Central memory CD8-positive, alpha-beta T cell (primary cell): ENCODE results near the gene FBXW8.

Source experiments
- ATAC-seq: fragments of 150-1000 bp; cut with Tn5 transposase; replicated peaks from 2 replicates; pipeline ENCODE4 v1.10.0; 2022; ENCODE audit warnings: mild to moderate bottlenecking, moderate FRiP score, moderate number of reproducible peaks; ENCODE audit not compliant: poor library complexity, severe bottlenecking; ENCODE audit errors: extremely low read depth
- DNase-seq, 2 donors: peaks; one replicate each; pipeline ENCODE4 v3.0.0; 2021; ENCODE audit warnings: low spot score in 2 of 2
- H3K27ac Mint-ChIP-seq: one replicate; pipeline ENCODE4 v1.8.0; 2022; ENCODE audit warnings: low read depth, mild to moderate bottlenecking, moderate library complexity, mixed read lengths
- H3K27me3 Mint-ChIP-seq: one replicate; pipeline ENCODE4 v1.8.0; 2022; ENCODE audit warnings: mixed read lengths
- H3K36me3 Mint-ChIP-seq: one replicate; pipeline ENCODE4 v1.8.0; 2022; ENCODE audit warnings: mild to moderate bottlenecking, moderate library complexity, mixed read lengths; ENCODE audit not compliant: insufficient read depth
- H3K4me1 Mint-ChIP-seq: one replicate; pipeline ENCODE4 v1.8.0; 2022; ENCODE audit warnings: mixed read lengths
- H3K4me3 Mint-ChIP-seq: one replicate; pipeline ENCODE4 v1.8.0; 2022; ENCODE audit warnings: mild to moderate bottlenecking, moderate library complexity, mixed read lengths
- H3K9me3 Mint-ChIP-seq: one replicate; pipeline ENCODE4 v1.8.0; 2022; ENCODE audit warnings: mixed read lengths

Gene FBXW8

DNA sequence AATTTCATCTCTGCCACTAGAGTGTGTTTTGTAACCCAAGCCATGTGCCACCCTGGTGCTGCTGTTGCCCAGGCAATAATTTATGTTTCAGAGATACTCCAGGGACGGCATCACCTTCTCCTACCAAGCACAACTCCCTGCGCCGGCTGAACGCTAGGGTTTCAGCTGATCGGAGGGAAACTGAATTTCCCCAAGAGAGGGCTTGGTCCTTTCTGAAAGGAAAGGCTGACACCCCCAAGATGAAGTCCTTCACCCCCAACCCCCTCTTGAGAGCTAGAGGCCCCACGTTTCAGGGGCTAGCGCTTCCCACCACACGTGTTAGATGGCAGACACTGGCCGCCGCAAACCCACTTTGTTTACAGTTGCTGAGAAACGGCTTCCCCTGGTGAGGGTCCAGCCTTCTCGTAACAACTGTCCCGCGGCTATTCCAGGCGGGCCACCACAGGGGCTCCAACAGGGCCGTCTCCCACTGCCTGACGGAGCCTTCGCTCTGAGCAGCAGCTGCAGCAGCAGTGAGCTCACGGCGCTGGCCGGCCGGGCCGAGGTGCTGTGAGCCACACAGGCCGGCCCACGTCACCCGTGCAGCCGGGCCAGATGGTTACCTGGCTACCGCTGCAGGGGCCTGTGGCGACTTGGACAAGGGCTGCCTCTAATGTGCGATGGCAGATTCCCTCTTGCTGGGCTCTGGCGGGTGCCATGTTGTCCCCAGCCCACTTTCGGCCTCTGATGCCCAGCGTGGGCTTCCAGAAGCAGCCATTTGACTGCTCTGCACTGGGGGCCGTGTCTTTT lies 122.0 kb downstream of the FBXW8 start:
- no peak for DNase-seq
- H3K27me3 Mint-ChIP-seq: no peaks in the 10 kb centered on the region
- no peak overlapping the region for H3K4me3 Mint-ChIP-seq
- peaks cover 8% of the 10 kb centered on the region for H3K36me3 Mint-ChIP-seq
- no peaks in the 10 kb centered on the region for H3K9me3 Mint-ChIP-seq
- no peak for ATAC-seq
- no peak overlapping the region for H3K27ac Mint-ChIP-seq
- no peaks in the 10 kb centered on the region for H3K4me1 Mint-ChIP-seq

GRCh38 chr12:117033382-117034221 lies 122.9 kb downstream of the FBXW8 start:
- Mint-ChIP-seq H3K36me3 (peaks cover 9% of the 10 kb centered on the region), H3K4me1 (no peaks in the 10 kb centered on the region), H3K27me3 (no peaks in the 10 kb centered on the region), H3K27ac (no peak overlapping the region), H3K4me3 (no peak overlapping the region), H3K9me3 (no peaks in the 10 kb centered on the region)
- DNase-seq (no peak), ATAC-seq (no peak)

- Mint-ChIP-seq H3K9me3 (no peaks in the 10 kb centered on the region), H3K4me3 (no peak overlapping the region), H3K27ac (no peak overlapping the region), H3K36me3 (peaks cover 9% of the 10 kb centered on the region), H3K27me3 (no peaks in the 10 kb centered on the region), H3K4me1 (no peaks in the 10 kb centered on the region)
- no peak for DNase-seq
- no peak for ATAC-seq
Observed at GRCh38 chr12:117034249-117034648, 123.5 kb downstream of the FBXW8 start.

GRCh38 chr12:117034701-117035151 lies 124.0 kb downstream of the FBXW8 start:
- ATAC-seq (no peak), DNase-seq (no peak)
- Mint-ChIP-seq H3K9me3 (no peaks in the 10 kb centered on the region), H3K27ac (no peak overlapping the region), H3K4me3 (no peak overlapping the region), H3K27me3 (no peaks in the 10 kb centered on the region), H3K4me1 (no peaks in the 10 kb centered on the region), H3K36me3 (peaks cover 9% of the 10 kb centered on the region)

- H3K4me3 Mint-ChIP-seq: no peak overlapping the region
- peaks cover 6% of the 10 kb centered on the region for H3K36me3 Mint-ChIP-seq
Observed at GRCh38 chr12:117035287-117035686, 124.5 kb downstream of the FBXW8 start.

GRCh38 chr12:117036046-117036445 lies 125.3 kb downstream of the FBXW8 start:
- Mint-ChIP-seq H3K27me3 (no peaks in the 10 kb centered on the region), H3K36me3 (peaks cover 3% of the 10 kb centered on the region), H3K27ac (no peak overlapping the region), H3K4me1 (no peaks in the 10 kb centered on the region), H3K9me3 (no peaks in the 10 kb centered on the region), H3K4me3 (no peak overlapping the region)
- DNase-seq (no peak), ATAC-seq (no peak)

More at GRCh38 chr12:117035287-117035686, 124.5 kb downstream of the FBXW8 start:
- Mint-ChIP-seq H3K27me3 (no peaks in the 10 kb centered on the region), H3K27ac (no peak overlapping the region), H3K9me3 (no peaks in the 10 kb centered on the region), H3K4me1 (no peaks in the 10 kb centered on the region)
- no peak for DNase-seq
- no peak for ATAC-seq

DNA sequence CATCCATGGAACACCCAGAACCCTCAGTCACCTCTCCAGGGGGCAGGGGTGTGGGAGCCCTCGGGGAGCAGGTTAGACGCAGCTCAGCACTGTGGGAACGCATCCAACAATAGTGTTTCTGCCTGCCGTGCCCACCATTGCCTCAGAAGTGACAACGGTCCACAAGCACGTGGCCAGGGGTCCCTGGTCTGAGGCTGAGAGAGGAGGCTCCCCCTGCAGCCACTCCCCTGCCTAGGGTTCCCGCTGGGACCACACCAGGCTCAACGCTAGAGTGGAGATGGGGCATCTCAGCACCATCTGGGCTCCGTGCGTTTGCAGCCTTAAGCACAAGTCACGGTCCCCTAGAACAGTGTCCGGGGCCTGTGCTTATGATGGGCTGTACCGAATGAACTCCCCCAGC lies 125.8 kb downstream of the FBXW8 start:
- peaks cover 3% of the 10 kb centered on the region for H3K36me3 Mint-ChIP-seq
- H3K4me1 Mint-ChIP-seq: no peaks in the 10 kb centered on the region
- no peak for DNase-seq
- H3K9me3 Mint-ChIP-seq: no peaks in the 10 kb centered on the region
- H3K27me3 Mint-ChIP-seq: no peaks in the 10 kb centered on the region
- no peak overlapping the region for H3K4me3 Mint-ChIP-seq
- H3K27ac Mint-ChIP-seq: no peak overlapping the region
- ATAC-seq: no peak

DNA sequence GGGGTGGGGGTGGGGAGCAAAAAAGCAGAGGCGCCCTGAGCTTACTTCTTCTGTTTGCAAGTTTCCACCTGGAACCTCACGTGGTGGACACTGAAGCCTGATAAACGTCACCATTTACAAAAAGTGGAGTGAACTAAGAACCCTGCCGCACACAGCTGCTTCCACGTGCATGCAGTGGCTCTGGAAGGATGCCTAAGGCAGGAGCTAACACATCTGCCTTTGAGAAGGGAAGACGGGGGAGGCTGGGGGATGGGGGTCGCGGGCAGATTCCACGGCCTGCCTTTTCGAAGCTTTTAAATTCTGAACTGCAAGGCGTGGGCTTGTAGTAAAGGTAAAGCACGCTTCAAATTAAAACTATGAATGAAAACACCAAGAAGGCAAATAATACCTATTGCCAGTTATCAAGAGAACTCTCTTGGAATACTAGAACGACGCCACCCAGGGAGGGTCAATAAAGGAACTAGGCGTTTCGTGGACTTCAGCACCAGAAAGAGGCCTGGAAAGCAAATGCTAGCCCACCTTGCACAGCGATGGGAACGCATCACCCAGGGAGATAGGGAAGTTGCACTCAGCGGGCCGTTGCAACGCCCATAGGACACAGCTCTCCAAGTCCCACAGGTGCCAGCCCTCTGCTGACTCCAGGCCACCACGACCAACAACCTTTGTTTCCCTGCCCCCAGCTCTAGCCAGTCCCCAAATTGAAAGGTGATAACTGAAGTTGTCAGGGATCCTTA lies 126.7 kb downstream of the FBXW8 start:
- no peak overlapping the region for H3K27ac Mint-ChIP-seq
- H3K4me1 Mint-ChIP-seq: no peaks in the 10 kb centered on the region
- peaks cover 2% of the 10 kb centered on the region for H3K36me3 Mint-ChIP-seq
- DNase-seq (no peak), ATAC-seq (no peak)
- H3K9me3 Mint-ChIP-seq: no peaks in the 10 kb centered on the region
- H3K4me3 Mint-ChIP-seq: no peak overlapping the region
- no peaks in the 10 kb centered on the region for H3K27me3 Mint-ChIP-seq

DNA sequence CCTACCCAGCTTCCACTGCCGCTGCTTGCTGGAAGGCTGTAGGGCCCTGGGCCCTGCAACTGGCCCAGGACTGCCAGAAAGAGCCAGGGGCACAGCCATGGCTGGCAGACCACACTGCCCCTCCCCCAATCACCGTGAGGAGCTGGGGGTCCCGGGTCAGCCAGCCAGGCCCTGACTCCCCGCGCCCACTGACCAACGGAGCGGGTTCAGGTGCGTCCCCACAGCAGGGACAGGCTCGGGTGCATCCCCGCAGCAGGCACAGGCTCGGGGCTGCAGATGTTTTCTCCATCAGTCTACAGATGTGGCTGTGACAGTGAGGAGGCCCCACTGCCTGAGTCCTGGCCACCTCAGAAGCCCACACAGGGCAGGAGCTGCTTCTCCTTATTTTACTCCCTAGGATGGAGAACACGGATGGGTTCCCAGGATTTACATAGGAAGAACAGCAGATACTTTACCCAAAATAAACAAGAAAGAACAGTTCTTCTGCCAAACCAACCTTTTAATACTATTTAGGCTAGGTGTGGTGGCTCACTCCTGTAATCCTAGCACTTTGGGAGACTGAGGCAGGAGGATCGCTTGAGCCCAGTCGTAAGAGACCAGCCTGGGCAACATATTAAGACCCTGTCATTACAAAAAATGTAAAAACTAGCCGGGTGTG lies 127.4 kb downstream of the FBXW8 start:
- H3K27ac Mint-ChIP-seq: no peak overlapping the region
- H3K4me1 Mint-ChIP-seq: no peaks in the 10 kb centered on the region
- DNase-seq (no peak), ATAC-seq (no peak)
- peaks cover 3% of the 10 kb centered on the region for H3K36me3 Mint-ChIP-seq
- no peaks in the 10 kb centered on the region for H3K27me3 Mint-ChIP-seq
- no peak overlapping the region for H3K4me3 Mint-ChIP-seq
- H3K9me3 Mint-ChIP-seq: no peaks in the 10 kb centered on the region

- Mint-ChIP-seq H3K9me3 (no peaks in the 10 kb centered on the region), H3K4me1 (no peaks in the 10 kb centered on the region), H3K4me3 (no peak overlapping the region), H3K36me3 (peaks cover 3% of the 10 kb centered on the region), H3K27ac (no peak overlapping the region), H3K27me3 (no peaks in the 10 kb centered on the region)
- no peak for DNase-seq
- no peak for ATAC-seq
Observed at GRCh38 chr12:117038919-117039318, 128.2 kb downstream of the FBXW8 start.

DNA sequence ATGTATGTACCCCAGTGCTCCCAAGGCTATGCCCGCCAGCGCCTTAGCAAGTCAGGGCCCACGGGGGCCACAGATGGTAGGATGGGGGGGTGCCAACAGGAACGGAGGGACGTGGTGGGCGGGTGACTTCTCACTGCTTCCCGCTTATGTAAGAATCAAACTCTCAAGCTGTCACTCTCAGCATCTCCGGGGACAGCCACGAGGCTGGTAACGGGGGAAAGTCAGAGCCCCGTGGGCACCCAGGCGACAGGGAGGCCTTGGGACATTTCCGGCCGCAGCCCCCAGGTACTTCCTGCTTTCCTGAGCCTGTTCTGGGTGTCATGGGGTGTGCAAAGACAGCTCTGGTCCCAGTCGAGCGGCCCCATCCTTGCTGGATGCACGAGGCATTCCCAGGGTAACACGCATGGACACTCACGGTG lies 129.2 kb downstream of the FBXW8 start:
- Mint-ChIP-seq H3K36me3 (peaks cover 3% of the 10 kb centered on the region), H3K4me1 (no peaks in the 10 kb centered on the region), H3K27me3 (no peaks in the 10 kb centered on the region), H3K4me3 (no peak overlapping the region), H3K9me3 (no peaks in the 10 kb centered on the region), H3K27ac (no peak overlapping the region)
- no peak for ATAC-seq
- no peak for DNase-seq

DNA sequence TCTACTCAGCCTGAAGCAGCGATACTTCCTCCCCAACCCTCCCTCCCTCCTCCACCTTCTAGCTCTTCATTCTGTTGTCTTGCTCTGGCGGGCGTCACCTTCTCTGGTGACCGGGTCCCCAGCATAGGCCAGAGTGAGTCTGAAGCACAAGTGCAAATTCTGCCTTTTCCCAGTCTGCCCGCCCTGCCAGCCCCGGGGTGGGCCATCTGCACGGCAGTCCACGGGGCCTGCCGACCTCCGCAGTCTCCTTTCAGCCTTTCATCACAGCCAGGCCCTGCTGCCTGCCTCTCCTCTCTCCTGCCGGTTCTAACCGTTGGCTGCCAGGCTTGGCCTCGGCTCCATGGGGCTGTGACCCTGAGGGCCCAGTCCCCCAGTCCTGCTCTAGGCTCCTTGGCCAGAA lies 129.7 kb downstream of the FBXW8 start:
- Mint-ChIP-seq H3K4me3 (no peak overlapping the region), H3K36me3 (peaks cover 3% of the 10 kb centered on the region), H3K27me3 (no peaks in the 10 kb centered on the region), H3K4me1 (no peaks in the 10 kb centered on the region), H3K27ac (no peak overlapping the region), H3K9me3 (no peaks in the 10 kb centered on the region)
- ATAC-seq (no peak), DNase-seq (no peak)
